HEK293T (cell line): Measurements from ENCODE around the gene MT1H.

ENCODE experiments used
- CTBP1 ChIP-seq: fragments of 450-650 bp; IDR thresholded peaks from 2 replicates; pipeline ENCODE4 v1.6.1; 2016; ENCODE audit warnings: borderline replicate concordance
- FOXM1 ChIP-seq: fragments of 450-650 bp; IDR thresholded peaks from 2 replicates; pipeline ENCODE4 v1.6.1; 2017; ENCODE audit warnings: mild to moderate bottlenecking, borderline replicate concordance
- NFRKB ChIP-seq: fragments of 450-650 bp; IDR thresholded peaks from 2 replicates; pipeline ENCODE4 v1.6.1; 2016; ENCODE audit warnings: mild to moderate bottlenecking, moderate library complexity
- SP1 ChIP-seq: fragments of 450-650 bp; IDR thresholded peaks from 2 replicates; pipeline ENCODE4 v1.6.1; 2017
- SUZ12 ChIP-seq: fragments of 450-650 bp; IDR thresholded peaks from 2 replicates; pipeline ENCODE4 v1.6.1; 2016; ENCODE audit warnings: mild to moderate bottlenecking

GRCh38 chr16:56675685-56676210 lies 6.1 kb downstream of the MT1H start:
- TF ChIP-seq SP1 (no peak), NFRKB (no peak), FOXM1 (no peak), CTBP1 (no peak), SUZ12 (no peak)
